HCT116 (cell line): ENCODE results near the gene SELPLG. TPM values are rescaled to one million over a fixed set of nuclear protein-coding genes. Genes with fewer than 3 reads are reported as not detected.

Source experiments
- ATAC-seq: fragments of 200-7000 bp; cut with Tn5 transposase; 2 replicates; pipeline ENCODE4 v1.9.1; 2020; ENCODE audit warnings: mild to moderate bottlenecking, moderate library complexity
- BruUV-seq: library from RNA; stranded (reverse); fragments of 400-500 nt; replicated peaks from 2 replicates; lab custom pipeline; 2021; lab: Mats Ljungman, UMichigan
- CTCF ChIA-PET: fragments of 300-600 bp; sonication (Branson Sonifier 250); formaldehyde crosslinking; loops from one replicate; lab custom pipeline; 2021; ENCODE audit warnings: antibody characterized with exemption; lab: Charles Lee
- POLR2A ChIA-PET: fragments of 300-600, 350-600 bp; sonication (Branson Sonifier 250); formaldehyde crosslinking; loops from one replicate; lab custom pipeline; 2021; ENCODE audit warnings: antibody characterized with exemption; lab: Charles Lee
- RAD21 ChIA-PET, 2 experiments: fragments of 300-600 bp; sonication (Branson Sonifier 250); formaldehyde crosslinking; loops; one replicate each; lab custom pipeline; 2023; ENCODE audit warnings: low total read pairs in 2 of 2; ENCODE audit not compliant: uncharacterized antibody in 2 of 2, unreplicated experiment in 2 of 2, low non-redundant PET in 1 of 2; lab: Charles Lee
- DNase-seq: peaks from one replicate; pipeline ENCODE4 v3.0.0-alpha.2; 2010; ENCODE audit warnings: low read depth, low spot score
- H2AFZ ChIP-seq: fragments of 200-600 bp; shearing (Covaris generic), sonication (generic); 2 replicates; pipeline ENCODE4 v1.6.1; 2017; ENCODE audit warnings: low read depth, mixed run types, mixed read lengths, antibody characterized with exemption, low read length; ENCODE audit not compliant: poor library complexity, severe bottlenecking
- H3K27ac ChIP-seq: 2 replicates; pipeline ENCODE4 v1.5.1; 2012; ENCODE audit warnings: low read depth, low read length
- H3K27me3 ChIP-seq: fragments of 200-600 bp; sonication (generic); 2 replicates; pipeline ENCODE4 v1.6.1; 2016; ENCODE audit warnings: mixed run types, low read length, mixed read lengths; ENCODE audit not compliant: insufficient read depth
- H3K36me3 ChIP-seq, 2 experiments: fragments of 200-500 bp in 1 of 2; fragments of 200-600 bp in 1 of 2; sonication (Bioruptor generic) in 1 of 2; sonication (generic) in 1 of 2; 2 replicates each; pipeline versions ENCODE4 v1.5.1 to v1.6.1; 2014 to 2016; ENCODE audit warnings: low read length in 2 of 2, inconsistent platforms in 1 of 2, mixed read lengths in 1 of 2, mixed run types in 1 of 2; ENCODE audit not compliant: insufficient read depth in 2 of 2, control insufficient read depth in 1 of 2
- H3K4me1 ChIP-seq, 2 experiments: fragments of 200-600 bp in 1 of 2; sonication (generic) in 1 of 2; 2 replicates each; pipeline versions ENCODE4 v1.5.1 to v1.6.1; 2012 to 2017; ENCODE audit warnings: low read length in 2 of 2, inconsistent platforms in 1 of 2, mild to moderate bottlenecking in 1 of 2, mixed read lengths in 1 of 2, mixed run types in 1 of 2, moderate library complexity in 1 of 2; ENCODE audit not compliant: insufficient read depth in 2 of 2, control insufficient read depth in 1 of 2
- H3K4me2 ChIP-seq: fragments of 200-600 bp; sonication (generic); 2 replicates; pipeline ENCODE4 v1.6.1; 2017; ENCODE audit warnings: mixed run types, low read length, mixed read lengths
- H3K4me3 ChIP-seq, 2 experiments: fragments of 200-600 bp in 1 of 2; sonication (generic) in 1 of 2; replicated peaks in 1 of 2; 2 replicates each; pipeline ENCODE4 v1.5.1; 2011 to 2016; ENCODE audit warnings: low read length in 2 of 2, control low read depth in 1 of 2, low read depth in 1 of 2, mild to moderate bottlenecking in 1 of 2, mixed read lengths in 1 of 2, mixed run types in 1 of 2
- H3K79me2 ChIP-seq: fragments of 200-600 bp; sonication (generic); 2 replicates; pipeline ENCODE4 v1.6.1; 2017; ENCODE audit warnings: mild to moderate bottlenecking, mixed run types, low read length, moderate library complexity, mixed read lengths; ENCODE audit not compliant: insufficient read depth
- H3K9ac ChIP-seq: fragments of 200-600 bp; sonication (generic); 2 replicates; pipeline ENCODE4 v1.6.1; 2016; ENCODE audit warnings: low read length, mixed read lengths
- H3K9me2 ChIP-seq: fragments of 200-600 bp; sonication (generic), shearing (Covaris generic); 2 replicates; pipeline ENCODE4 v1.6.1; 2017; ENCODE audit warnings: mixed run types, mild to moderate bottlenecking, moderate library complexity; ENCODE audit not compliant: insufficient read depth
- H3K9me3 ChIP-seq, 2 experiments: fragments of 200-500 bp in 1 of 2; fragments of 200-600 bp in 1 of 2; sonication (Bioruptor generic) in 1 of 2; sonication (generic) in 1 of 2; 2 replicates each; pipeline ENCODE4 v1.6.1; 2014 to 2017; ENCODE audit warnings: low read length in 2 of 2, mixed read lengths in 2 of 2, inconsistent platforms in 1 of 2, low read depth in 1 of 2, mild to moderate bottlenecking in 1 of 2, mixed run types in 1 of 2, moderate library complexity in 1 of 2; ENCODE audit not compliant: control insufficient read depth in 1 of 2, insufficient read depth in 1 of 2
- H4K20me1 ChIP-seq: fragments of 200-600 bp; sonication (generic), shearing (Covaris generic); 2 replicates; pipeline ENCODE4 v1.6.1; 2017; ENCODE audit warnings: mixed run types, mild to moderate bottlenecking, moderate library complexity; ENCODE audit not compliant: insufficient read depth
- ATF3 ChIP-seq: IDR thresholded peaks from 2 replicates; pipeline ENCODE4 v1.6.1; 2012
- CBX3 ChIP-seq: IDR thresholded peaks from 2 replicates; pipeline ENCODE4 v1.6.1; 2012; ENCODE audit warnings: low read depth
- CEBPB ChIP-seq: IDR thresholded peaks from 2 replicates; pipeline ENCODE4 v1.6.1; 2012; ENCODE audit warnings: low read depth
- EGR1 ChIP-seq: IDR thresholded peaks from 2 replicates; pipeline ENCODE4 v1.6.1; 2012; ENCODE audit warnings: low read depth
- EZH2phosphoT487 ChIP-seq: fragments of 200-600 bp; IDR thresholded peaks from 2 replicates; pipeline ENCODE4 v1.6.1; 2018; ENCODE audit warnings: antibody characterized with exemption, borderline replicate concordance
- FOSL1 ChIP-seq: IDR thresholded peaks from 2 replicates; pipeline ENCODE4 v1.6.1; 2012; ENCODE audit warnings: low read depth
- POLR2AphosphoS5 ChIP-seq: IDR thresholded peaks from 2 replicates; pipeline ENCODE4 v1.6.1; 2011; ENCODE audit warnings: mild to moderate bottlenecking, low read depth, low read length, moderate library complexity
- SIN3A ChIP-seq: IDR thresholded peaks from 2 replicates; pipeline ENCODE4 v1.6.1; 2012; ENCODE audit warnings: low read depth
- SP1 ChIP-seq: IDR thresholded peaks from 2 replicates; pipeline ENCODE4 v1.6.1; 2012; ENCODE audit warnings: low read depth
- TCF7L2 ChIP-seq: IDR thresholded peaks from 2 replicates; pipeline ENCODE4 v1.7.0; 2011; ENCODE audit warnings: borderline replicate concordance, inconsistent platforms; ENCODE audit not compliant: insufficient read depth, insufficient read length; ENCODE audit errors: extremely low read depth
- YY1 ChIP-seq: IDR thresholded peaks from 2 replicates; pipeline ENCODE4 v1.6.1; 2011; ENCODE audit warnings: low read length, low read depth, moderate library complexity, mild to moderate bottlenecking; ENCODE audit not compliant: insufficient replicate concordance; ENCODE audit errors: extremely low read depth
- ZBTB33 ChIP-seq: IDR thresholded peaks from 2 replicates; pipeline ENCODE4 v1.6.1; 2011; ENCODE audit warnings: mild to moderate bottlenecking, low read length, moderate library complexity; ENCODE audit not compliant: insufficient replicate concordance; ENCODE audit errors: extremely low read depth
- ZFX ChIP-seq: fragments of 450-650 bp; IDR thresholded peaks from 2 replicates; pipeline ENCODE4 v1.6.1; 2017
- intact Hi-C: fragments of 100-400 bp; cut with micrococcal nuclease; formaldehyde crosslinking; loops from 2 replicates; pipeline ENCODE4 v1.10.0; 2022
- total RNA-seq: library from RNA; stranded (reverse); gene quantifications from one replicate; pipeline ENCODE4 v1.2.1, GENCODE V29; 2021; ENCODE audit not compliant: unreplicated experiment

The SELPLG gene
- total RNA-seq, 1 experiment from 2014 or later, result 1.2 TPM

GRCh38 chr12:108630481-108631207 is 3.0 kb downstream of the SELPLG start:
- no peak for TF ChIP-seq EZH2phosphoT487
- 0 out of 2 replicates have a peak, but pooled peaks have one; percentile 38 for TF ChIP-seq CBX3
- Histone ChIP-seq H3K9me2 (no peaks in the 10 kb centered on the region), H3K27ac (peak overlapping the region; percentile 30; the same call in 1 of the 2 replicates), H3K4me2 (peak overlapping the region; percentile 41), H4K20me1 (no peaks in the 10 kb centered on the region), H3K4me1 (peaks cover 33% of the 10 kb centered on the region in 2 experiments), H3K4me3 (no peak overlapping the region), H2AFZ (no peak overlapping the region), H3K36me3 (no peaks in the 10 kb centered on the region), H3K9me3 (no peaks in the 10 kb centered on the region), H3K9ac (no peak overlapping the region), H3K27me3 (no peaks in the 10 kb centered on the region), H3K79me2 (no peaks in the 10 kb centered on the region)
- ATAC-seq (peak; percentile 41), DNase-seq (no peak)
- RAD21 ChIA-PET, result no interaction called here
- intact Hi-C loops, result no loop called here
- CTCF ChIA-PET, result no interaction called here
- POLR2A ChIA-PET, result no interaction called here
- BruUV-seq, result no TSS peak

- H4K20me1 ChIP-seq, result no peaks in the 10 kb centered on the region
- no peaks in the 10 kb centered on the region for H3K27me3 ChIP-seq
- H3K9me2 ChIP-seq, result no peaks in the 10 kb centered on the region
- H3K79me2 ChIP-seq, result no peaks in the 10 kb centered on the region
- peaks cover 33% of the 10 kb centered on the region in 2 experiments for H3K4me1 ChIP-seq
- no peak for TF ChIP-seq FOSL1
- TF ChIP-seq ZBTB33, result no peak
- TF ChIP-seq ATF3, result no peak
- no peak for TF ChIP-seq YY1
- TF ChIP-seq ZFX, result no peak
- TF ChIP-seq SIN3A, result no peak
- no peak for TF ChIP-seq POLR2AphosphoS5
- TF ChIP-seq SP1, result no peak
- no peak for TF ChIP-seq TCF7L2
- TF ChIP-seq CEBPB, result no peak
- TF ChIP-seq EGR1, result no peak
- ChIA-PET RAD21 (no interaction called here), POLR2A (interaction anchor here (0.6 kb wide), 1 partner anchor 10 kb away, joined by 3 read pairs; no protein-coding TSS in a partner anchor), CTCF (no interaction called here)
- no peak overlapping the region for H3K4me3 ChIP-seq
- H3K4me2 ChIP-seq, result peak overlapping the region; percentile 41; the same call in 1 of the 2 replicates
- no peaks in the 10 kb centered on the region for H3K36me3 ChIP-seq
- ATAC-seq (0 out of 2 replicates have a peak, but pooled peaks have one; percentile 13), DNase-seq (no peak)
- no peak overlapping the region for H3K9ac ChIP-seq
- intact Hi-C loops, result no loop called here
- H2AFZ ChIP-seq, result no peak overlapping the region
- no TSS peak for BruUV-seq
- no peak overlapping the region for H3K27ac ChIP-seq
- no peaks in the 10 kb centered on the region for H3K9me3 ChIP-seq
Measured at GRCh38 chr12:108629824-108630476, 3.7 kb downstream of the SELPLG start.
